Lung (tissue), 12 donors: ENCODE data around the gene XRN1. TPM values are rescaled to one million over a fixed set of nuclear protein-coding genes. Genes with fewer than 3 reads are reported as not detected.
"Not testable (repeated sequence)": the region's sequence is repeated elsewhere in the genome, so short reads cannot be mapped to it uniquely, and the experiment has no call there.

Source experiments
- ATAC-seq: fragments of 200-7000 bp; cut with Tn5 transposase; one replicate; pipeline ENCODE4 v1.9.1; 2020; ENCODE audit warnings: moderate number of reproducible peaks; ENCODE audit not compliant: insufficient read depth, low FRiP score
- DNase-seq, 3 donors: peaks; one replicate each; pipeline ENCODE4 v3.0.0-alpha.2; 2013 to 2017
- H3K27ac ChIP-seq, 2 donors: one replicate each; pipeline ENCODE4 v1.5.1; 2013; ENCODE audit warnings: mild to moderate bottlenecking in 2 of 2, moderate library complexity in 2 of 2, control low read depth in 1 of 2, inconsistent platforms in 1 of 2, low read depth in 1 of 2, low read length in 1 of 2
- H3K27me3 ChIP-seq, 3 donors: one replicate each; pipeline ENCODE4 v1.5.1; 2013; ENCODE audit warnings: low read length in 2 of 3; ENCODE audit not compliant: control insufficient read depth in 3 of 3, insufficient read depth in 3 of 3
- H3K36me3 ChIP-seq, 4 donors: one replicate each; pipeline ENCODE4 v1.5.1; 2013; ENCODE audit warnings: low read length in 4 of 4, mild to moderate bottlenecking in 1 of 4, moderate library complexity in 1 of 4; ENCODE audit not compliant: control insufficient read depth in 4 of 4, insufficient read depth in 4 of 4
- H3K4me1 ChIP-seq, 5 donors: one replicate each; pipeline ENCODE4 v1.5.1; 2013; ENCODE audit warnings: low read length in 5 of 5, mild to moderate bottlenecking in 2 of 5, moderate library complexity in 1 of 5; ENCODE audit not compliant: control insufficient read depth in 5 of 5, insufficient read depth in 5 of 5
- H3K4me3 ChIP-seq: one replicate; pipeline ENCODE4 v1.5.1; 2013; ENCODE audit warnings: mild to moderate bottlenecking, control low read depth, moderate library complexity
- H3K9ac ChIP-seq, 2 donors: one replicate each; pipeline ENCODE4 v1.5.1; 2013; ENCODE audit warnings: low read length in 2 of 2, control low read depth in 1 of 2; ENCODE audit not compliant: insufficient read depth in 1 of 2
- H3K9me3 ChIP-seq, 4 donors: one replicate each; pipeline ENCODE4 v1.5.1; 2013; ENCODE audit warnings: low read length in 3 of 4, mild to moderate bottlenecking in 1 of 4, moderate library complexity in 1 of 4; ENCODE audit not compliant: control insufficient read depth in 4 of 4, insufficient read depth in 3 of 4
- CTCF ChIP-seq: IDR thresholded peaks from 2 replicates; pipeline ENCODE4 v1.5.1; 2012; ENCODE audit warnings: mild to moderate bottlenecking; ENCODE audit errors: control extremely low read depth, extremely low read depth
- WGBS, 2 donors: extraction: QIAGEN DNeasy Blood & Tissue Kit; methylation state at CpG; one replicate each; pipeline ENCODE4 v1.1.7; 2013; 5-methylcytosine and 5-hydroxymethylcytosine counted together
- polyA plus RNA-seq, 2 donors: library from polyadenylated mRNA; stranded (reverse); fragments of 200-250 nt; gene quantifications; one replicate each; pipeline ENCODE4 v1.2.1, GENCODE V29; 2013
- total RNA-seq, 2 donors: library from RNA; depleted of rRNA in 1 of 2; stranded (reverse); fragments of >200 nt in 1 of 2; gene quantifications; one replicate each; pipeline ENCODE4 v1.2.1, GENCODE V29; 2014 to 2021
- donor health status: control.
- donor health status: control.
- donor health status: Bipolar disorder and iron deficiency.
- donor health status: healthy.
- donor health status: DM: yes; HTN: yes; CAD: no.

XRN1 gene
- total and polyA plus RNA-seq, 4 donors = 4.9 to 147 (median 18.5) TPM

- H3K27me3 ChIP-seq = no peaks in the 10 kb centered on the region
- no peak for TF ChIP-seq CTCF
- WGBS, 2 donors = 94 to 96% methylated on average over 3 of the region's 3 CpGs
- no peak for ATAC-seq
- H3K27ac ChIP-seq = no peak overlapping the region
- no peaks in the 10 kb centered on the region for H3K4me1 ChIP-seq
- peaks cover 18 to 41% (median 37%) of the 10 kb centered on the region in 4 donors for H3K36me3 ChIP-seq
- no peak overlapping the region for H3K4me3 ChIP-seq
- no peak overlapping the region for H3K9ac ChIP-seq
- DNase-seq = no peak
- no peaks in the 10 kb centered on the region for H3K9me3 ChIP-seq
Measured at GRCh38 chr3:142356818-142357217, 91.0 kb downstream of the XRN1 start.

- ATAC-seq = no peak
- DNase-seq = no peak
- Histone ChIP-seq H3K27ac (no peak overlapping the region), H3K9ac (no peak overlapping the region), H3K36me3 (peaks cover 18 to 45% (median 39%) of the 10 kb centered on the region in 4 donors), H3K4me1 (no peaks in the 10 kb centered on the region), H3K9me3 (no peaks in the 10 kb centered on the region), H3K27me3 (no peaks in the 10 kb centered on the region), H3K4me3 (no peak overlapping the region)
- TF ChIP-seq CTCF = no peak
- 89 to 96% methylated on average over 3 of the region's 3 CpGs for WGBS, 2 donors
Measured at GRCh38 chr3:142355692-142356091, 92.1 kb downstream of the XRN1 start.

GRCh38 chr3:142354076-142354475 lies 93.8 kb downstream of the XRN1 start:
- no peak for ATAC-seq
- H3K36me3 ChIP-seq = peaks cover 22 to 49% (median 47%) of the 10 kb centered on the region in 4 donors
- H3K9me3 ChIP-seq = no peaks in the 10 kb centered on the region
- no peak overlapping the region for H3K4me3 ChIP-seq
- no peaks in the 10 kb centered on the region for H3K4me1 ChIP-seq
- WGBS, 2 donors = 97 to 98% methylated on average over 5 of the region's 5 CpGs
- H3K27me3 ChIP-seq = no peaks in the 10 kb centered on the region
- no peak overlapping the region for H3K27ac ChIP-seq
- H3K9ac ChIP-seq = no peak overlapping the region
- no peak for DNase-seq
- TF ChIP-seq CTCF = no peak

- H3K36me3 ChIP-seq = peaks cover 25 to 51% (median 47%) of the 10 kb centered on the region in 4 donors
- DNase-seq = no peak
Measured at GRCh38 chr3:142353571-142353970, 94.3 kb downstream of the XRN1 start.

GRCh38 chr3:142352698-142353097 lies 95.1 kb downstream of the XRN1 start:
- not testable (repeated sequence) for H3K27me3 ChIP-seq, DNase-seq, ATAC-seq, H3K4me1 ChIP-seq, H3K4me3 ChIP-seq, H3K9me3 ChIP-seq, H3K9ac ChIP-seq, H3K27ac ChIP-seq
- WGBS, 2 donors = 92 to 97% methylated on average over 3 of the region's 3 CpGs
- peaks cover 26 to 53% (median 45%) of the 10 kb centered on the region in 4 donors for H3K36me3 ChIP-seq

More at GRCh38 chr3:142353571-142353970, 94.3 kb downstream of the XRN1 start:
- no peak for ATAC-seq
- no peak overlapping the region for H3K4me3 ChIP-seq
- no peak for TF ChIP-seq CTCF
- WGBS, 2 donors = 77 to 93% methylated on average over 3 of the region's 3 CpGs
- no peak overlapping the region for H3K9ac ChIP-seq
- H3K27me3 ChIP-seq = no peaks in the 10 kb centered on the region
- H3K9me3 ChIP-seq = no peaks in the 10 kb centered on the region
- no peak overlapping the region for H3K27ac ChIP-seq
- no peaks in the 10 kb centered on the region for H3K4me1 ChIP-seq
